Ovary (tissue), 9 donors: Measurements from ENCODE around the gene NCAN. TPM values are rescaled to one million over a fixed set of nuclear protein-coding genes. Genes with fewer than 3 reads are reported as not detected.

ENCODE experiments used
- DNase-seq, 5 donors: peaks; one replicate each; pipeline ENCODE4 v3.0.0-alpha.2; 2019 to 2020
- H3K27ac ChIP-seq, 2 donors: fragments of 200-600 bp; one replicate each; pipeline versions ENCODE4 v1.5.1 to v1.8.0; 2019 to 2022
- H3K27me3 ChIP-seq: fragments of 200-600 bp; one replicate; pipeline ENCODE4 v1.8.0; 2022
- H3K36me3 ChIP-seq: fragments of 200-600 bp; sonication (generic); one replicate; pipeline ENCODE4 v1.5.1; 2019
- H3K4me1 ChIP-seq: one replicate; pipeline ENCODE4 v1.8.1; 2013; ENCODE audit warnings: mild to moderate bottlenecking, moderate library complexity; ENCODE audit not compliant: insufficient read depth
- H3K4me3 ChIP-seq: fragments of 200-600 bp; sonication (generic); one replicate; pipeline ENCODE4 v1.5.1; 2017
- H3K9me3 ChIP-seq, 2 donors: fragments of 200-600 bp in 1 of 2; sonication (generic) in 1 of 2; one replicate each; pipeline versions ENCODE4 v1.5.1 to v1.8.1; 2013 to 2019; ENCODE audit warnings: mild to moderate bottlenecking in 1 of 2, moderate library complexity in 1 of 2
- CTCF ChIP-seq, 3 donors: fragments of 450-650 bp in 2 of 3; fragments of 200-600 bp in 1 of 3; IDR thresholded peaks; one replicate each; pipeline versions ENCODE4 v1.5.1 to v1.8.0; 2016 to 2022; ENCODE audit warnings: antibody characterized with exemption in 3 of 3, mild to moderate bottlenecking in 1 of 3
- EP300 ChIP-seq: sonication (generic); formaldehyde crosslinking; IDR thresholded peaks from one replicate; pipeline ENCODE4 v1.6.1; 2017; ENCODE audit warnings: antibody characterized with exemption
- POLR2A ChIP-seq: fragments of 450-650 bp; IDR thresholded peaks from one replicate; pipeline ENCODE4 v1.6.1; 2017; ENCODE audit warnings: antibody characterized with exemption, mild to moderate bottlenecking, moderate library complexity
- WGBS, 3 donors: extraction: QIAGEN DNeasy Blood & Tissue Kit in 1 of 3; methylation state at CpG; one replicate each; pipeline versions ENCODE4 v1.1.5 to v1.1.7; 2013 to 2017; 5-methylcytosine and 5-hydroxymethylcytosine counted together
- intact Hi-C, 4 donors: fragments of 100-400 bp; cut with DNase I; formaldehyde crosslinking; loops; one replicate each; pipeline versions ENCODE4 v1.11.0 to v1.15.1; 2022 to 2023
- polyA plus RNA-seq, 2 donors: library from polyadenylated mRNA; stranded (reverse); fragments of 200-250 nt in 1 of 2; fragments of 350-450 nt in 1 of 2; fragmentation: Illumina TruSeq in 1 of 2; extraction: RNeasy Lipid Tissue Mini Kit (QIAGEN cat#74804) in 1 of 2; gene quantifications; one replicate each; pipeline ENCODE4 v1.2.3, GENCODE V29; 2013 to 2014
- total RNA-seq, 7 donors: library from RNA; depleted of rRNA in 2 of 7; stranded (reverse); fragments of >200 nt in 2 of 7; fragmentation: NEBNext Ultra II Directional in 3 of 7; extraction: Animal tissue kit (Norgen Biotek cat#: 25700) in 3 of 7; gene quantifications; one replicate each; pipeline versions ENCODE4 v1.1.0 to v1.2.4, GENCODE V29; 2016 to 2023
- donor health status: DM: no; HTN: no; CAD: no; lungs with moderate emphysema.
- donor health status: DM: no; HTN: no; CAD: no.
- donor health status: Bipolar disorder and iron deficiency.
- donor health status: DM: yes; HTN: yes; CAD: no.
- donor health status: DM: no; HTN: no; CAD: no.
- donor health status: DM: yes; HTN: yes; CAD: no.

NCAN gene
- total and polyA plus RNA-seq, 9 donors: not detected

- no peak for DNase-seq
- TF ChIP-seq EP300 (no peak), CTCF (IDR thresholded peaks at IDR 0.05) (no peak), POLR2A (no peak)
- Histone ChIP-seq H3K27ac (no peak overlapping the region), H3K9me3 (no peaks in the 10 kb centered on the region), H3K4me1 (peaks cover 2% of the 10 kb centered on the region), H3K4me3 (no peak overlapping the region), H3K27me3 (no peaks in the 10 kb centered on the region), H3K36me3 (no peaks in the 10 kb centered on the region)
- WGBS, 3 donors: 76 to 83% (median 78%) methylated on average over 10 of the region's 10 CpGs
- intact Hi-C loops: no loop called here
These were observed 57.0 kb downstream of the NCAN start for GRCh38 chr19:19268453-19269385.

- intact Hi-C loops: no loop called here
These were observed 58.4 kb downstream of the NCAN start for GRCh38 chr19:19269952-19270694.

GRCh38 chr19:19270749-19271571 is 59.2 kb downstream of the NCAN start:
- TF ChIP-seq EP300: no peak
- intact Hi-C loops: no loop called here
- peaks cover 2% of the 10 kb centered on the region for H3K4me1 ChIP-seq
- H3K4me3 ChIP-seq: no peak overlapping the region
- H3K9me3 ChIP-seq: no peaks in the 10 kb centered on the region
- H3K27ac ChIP-seq: no peak overlapping the region
- no peaks in the 10 kb centered on the region for H3K36me3 ChIP-seq
- WGBS, 3 donors: 95% methylated on average over 8 of the region's 8 CpGs
- DNase-seq: no peak
- H3K27me3 ChIP-seq: no peaks in the 10 kb centered on the region

More at GRCh38 chr19:19269952-19270694, 58.4 kb downstream of the NCAN start:
- no peaks in the 10 kb centered on the region for H3K9me3 ChIP-seq
- H3K36me3 ChIP-seq: no peaks in the 10 kb centered on the region
- no peak overlapping the region for H3K4me3 ChIP-seq
- no peak for DNase-seq
- H3K4me1 ChIP-seq: peaks cover 2% of the 10 kb centered on the region
- no peak for TF ChIP-seq CTCF (IDR thresholded peaks at IDR 0.05)
- TF ChIP-seq POLR2A: no peak
- TF ChIP-seq EP300: no peak
- 73 to 77% (median 75%) methylated on average over 18 of the region's 18 CpGs for WGBS, 3 donors
- no peak overlapping the region for H3K27ac ChIP-seq
- no peaks in the 10 kb centered on the region for H3K27me3 ChIP-seq

- intact Hi-C loops: no loop called here
- H3K9me3 ChIP-seq: no peaks in the 10 kb centered on the region
- no peaks in the 10 kb centered on the region for H3K36me3 ChIP-seq
- H3K4me3 ChIP-seq: no peak overlapping the region
- TF ChIP-seq POLR2A (no peak), CTCF (IDR thresholded peaks at IDR 0.05) (no peak), EP300 (no peak)
- 84 to 93% (median 91%) methylated on average over 8 of the region's 8 CpGs for WGBS, 3 donors
- no peak overlapping the region for H3K27ac ChIP-seq
- H3K4me1 ChIP-seq: peaks cover 2% of the 10 kb centered on the region
- H3K27me3 ChIP-seq: no peaks in the 10 kb centered on the region
- no peak for DNase-seq
These were observed 60.3 kb downstream of the NCAN start for GRCh38 chr19:19271828-19272599.
